ENCODE data around the gene C3orf49. TPM values are rescaled to one million over a fixed set of nuclear protein-coding genes. Genes with fewer than 3 reads are reported as not detected.

The C3orf49 gene
- total RNA-seq, 1 donor from 2014 or later = not detected

DNA sequence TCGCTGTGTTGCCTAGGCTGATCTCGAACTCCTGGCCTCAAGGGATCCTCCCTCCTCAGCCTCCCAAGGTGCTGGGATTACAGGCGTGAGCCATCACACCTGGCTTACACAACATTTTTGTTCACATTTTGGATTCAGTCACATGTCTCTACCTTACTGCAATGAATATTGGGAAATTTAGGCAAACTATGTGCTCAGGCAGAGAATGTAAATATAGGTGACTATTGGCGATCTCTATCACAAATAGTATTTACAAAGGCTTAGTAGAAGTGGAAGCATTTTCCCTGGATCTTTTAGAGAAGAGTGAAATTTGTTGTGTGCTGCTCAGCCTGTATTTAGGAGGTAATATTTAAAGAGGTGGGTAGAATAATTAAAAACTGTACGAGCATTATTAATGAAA is 72.4 kb downstream of the C3orf49 start:
- Histone ChIP-seq H3K4me1 (peaks cover 17% of the 10 kb centered on the region), H3K9me3 (ENCODE audit: low read depth) (no peaks in the 10 kb centered on the region), H2AFZ (replicated peaks) (no peak overlapping the region), H3K4me2 (no peak overlapping the region), H3K9ac (no peak overlapping the region), H4K20me1 (ENCODE audit: low read depth) (peaks cover 17% of the 10 kb centered on the region), H3K27ac (no peak overlapping the region), H3K27me3 (no peaks in the 10 kb centered on the region), H3K79me2 (ENCODE audit: low read depth) (peaks cover 30% of the 10 kb centered on the region), H3F3A (ENCODE audit: low read depth) (no peaks in the 10 kb centered on the region), H3K36me3 (no peaks in the 10 kb centered on the region), H3K4me3 (no peak overlapping the region)
- H3K27ac Mint-ChIP-seq = no peak overlapping the region
- peaks cover 7% of the 10 kb centered on the region for H3K4me1 Mint-ChIP-seq
- H3K4me3 Mint-ChIP-seq = no peak overlapping the region
- TF ChIP-seq EZH2phosphoT487 (IDR thresholded peaks at IDR 0.05) (no peak), EZH2 (IDR thresholded peaks at IDR 0.05) (no peak)
- TF ChIP-seq, protein P1, sequence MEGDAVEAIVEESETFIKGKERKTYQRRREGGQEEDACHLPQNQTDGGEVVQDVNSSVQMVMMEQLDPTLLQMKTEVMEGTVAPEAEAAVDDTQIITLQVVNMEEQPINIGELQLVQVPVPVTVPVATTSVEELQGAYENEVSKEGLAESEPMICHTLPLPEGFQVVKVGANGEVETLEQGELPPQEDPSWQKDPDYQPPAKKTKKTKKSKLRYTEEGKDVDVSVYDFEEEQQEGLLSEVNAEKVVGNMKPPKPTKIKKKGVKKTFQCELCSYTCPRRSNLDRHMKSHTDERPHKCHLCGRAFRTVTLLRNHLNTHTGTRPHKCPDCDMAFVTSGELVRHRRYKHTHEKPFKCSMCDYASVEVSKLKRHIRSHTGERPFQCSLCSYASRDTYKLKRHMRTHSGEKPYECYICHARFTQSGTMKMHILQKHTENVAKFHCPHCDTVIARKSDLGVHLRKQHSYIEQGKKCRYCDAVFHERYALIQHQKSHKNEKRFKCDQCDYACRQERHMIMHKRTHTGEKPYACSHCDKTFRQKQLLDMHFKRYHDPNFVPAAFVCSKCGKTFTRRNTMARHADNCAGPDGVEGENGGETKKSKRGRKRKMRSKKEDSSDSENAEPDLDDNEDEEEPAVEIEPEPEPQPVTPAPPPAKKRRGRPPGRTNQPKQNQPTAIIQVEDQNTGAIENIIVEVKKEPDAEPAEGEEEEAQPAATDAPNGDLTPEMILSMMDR (IDR thresholded peaks at IDR 0.05) = no peak
- peaks cover 4% of the 10 kb centered on the region for H3K36me3 Mint-ChIP-seq
- no peak for DNase-seq (ENCODE audit: low spot score)
- no peaks in the 10 kb centered on the region for H3K9me3 Mint-ChIP-seq
- peaks cover 2% of the 10 kb centered on the region for H3K27me3 Mint-ChIP-seq (ENCODE audit: insufficient read depth, low read depth)

DNA sequence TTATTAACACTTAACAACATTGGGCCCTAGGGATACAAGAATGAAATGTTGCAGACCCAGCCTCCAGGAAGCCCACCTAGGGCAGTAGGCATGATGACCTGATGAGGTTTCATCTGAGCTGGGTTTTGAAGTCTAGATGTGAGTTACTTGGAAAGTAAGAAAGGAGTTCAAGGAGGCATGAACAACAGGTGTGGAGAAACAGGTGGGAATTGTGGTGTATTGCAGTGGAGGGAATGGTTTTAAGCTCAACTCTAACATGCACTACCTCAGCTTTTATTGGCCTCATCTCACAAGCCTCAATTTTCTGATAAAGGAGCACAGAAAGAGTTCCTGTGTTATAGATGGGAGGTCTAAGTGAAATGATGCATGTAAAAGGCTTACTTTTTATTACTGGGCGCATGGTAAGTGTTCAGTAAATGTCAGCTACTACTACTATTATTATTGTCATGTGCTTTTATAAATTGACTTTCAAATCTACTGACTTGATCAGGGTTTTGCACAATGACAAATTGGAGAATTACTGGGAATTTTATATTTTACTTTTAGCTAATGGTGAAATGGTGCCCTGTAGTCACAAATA is 73.8 kb downstream of the C3orf49 start:
- H3K4me2 ChIP-seq = no peak overlapping the region
- H3K79me2 ChIP-seq (ENCODE audit: low read depth) = peaks cover 35% of the 10 kb centered on the region
- H2AFZ ChIP-seq (replicated peaks) = no peak overlapping the region
- Mint-ChIP-seq H3K4me3 (no peak overlapping the region), H3K4me1 (peaks cover 7% of the 10 kb centered on the region), H3K27ac (no peak overlapping the region), H3K27me3 (ENCODE audit: insufficient read depth, low read depth) (peaks cover 2% of the 10 kb centered on the region), H3K36me3 (peaks cover 4% of the 10 kb centered on the region), H3K9me3 (no peaks in the 10 kb centered on the region)
- no peaks in the 10 kb centered on the region for H3F3A ChIP-seq (ENCODE audit: low read depth)
- H3K4me1 ChIP-seq = peaks cover 17% of the 10 kb centered on the region
- no peak overlapping the region for H3K4me3 ChIP-seq
- DNase-seq (ENCODE audit: low spot score) = no peak
- H3K9me3 ChIP-seq (ENCODE audit: low read depth) = no peaks in the 10 kb centered on the region
- H3K27me3 ChIP-seq = no peaks in the 10 kb centered on the region
- peaks cover 12% of the 10 kb centered on the region for H4K20me1 ChIP-seq (ENCODE audit: low read depth)
- H3K27ac ChIP-seq = no peak overlapping the region
- H3K9ac ChIP-seq = no peak overlapping the region
- no peaks in the 10 kb centered on the region for H3K36me3 ChIP-seq
- TF ChIP-seq EZH2 (IDR thresholded peaks at IDR 0.05) (no peak), EZH2phosphoT487 (IDR thresholded peaks at IDR 0.05) (no peak)
- TF ChIP-seq, protein P1 (IDR thresholded peaks at IDR 0.05) = no peak

DNA sequence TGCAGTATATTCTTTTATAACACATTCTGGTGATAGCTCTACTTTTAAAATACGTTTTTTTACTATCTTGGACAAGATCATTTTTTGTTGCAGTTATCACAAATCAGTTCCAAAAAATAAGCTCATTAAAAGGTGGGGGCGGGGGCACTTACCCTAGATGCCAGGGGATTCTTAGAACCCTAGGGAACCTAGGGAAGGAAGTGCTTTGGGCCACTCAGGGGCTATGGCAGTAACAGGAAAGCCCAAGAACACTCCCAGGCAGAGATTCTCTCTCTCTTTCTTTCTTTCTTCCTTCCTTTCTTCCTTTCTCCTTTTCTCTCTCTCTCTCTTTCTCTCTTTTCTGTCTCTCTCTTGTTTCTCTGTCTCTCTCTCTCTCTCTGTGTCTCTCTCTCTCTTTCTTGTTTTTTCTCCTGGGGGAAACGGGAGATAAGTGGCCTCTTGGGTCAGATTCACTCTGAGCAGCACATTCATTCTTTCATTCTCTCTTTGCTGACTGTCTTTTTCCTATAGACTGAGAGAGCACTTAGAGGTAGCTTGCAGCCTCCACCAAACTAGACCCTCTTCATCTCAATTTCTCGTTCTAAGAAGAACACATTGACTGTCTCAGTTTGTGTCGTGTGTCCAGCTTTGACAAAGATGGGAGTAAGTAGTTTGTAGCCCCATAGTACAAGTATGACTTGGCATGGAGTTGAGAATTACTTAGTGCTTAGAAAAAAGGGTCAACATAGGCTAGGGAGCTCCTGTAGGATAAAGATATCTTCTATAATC is 76.5 kb downstream of the C3orf49 start:
- H3K4me1 Mint-ChIP-seq = peaks cover 7% of the 10 kb centered on the region
- H3K9me3 Mint-ChIP-seq = no peaks in the 10 kb centered on the region
- Histone ChIP-seq H3K4me1 (peaks cover 17% of the 10 kb centered on the region), H3K27ac (no peak overlapping the region), H2AFZ (replicated peaks) (no peak overlapping the region), H3K36me3 (no peaks in the 10 kb centered on the region), H3K27me3 (no peaks in the 10 kb centered on the region), H3K4me2 (no peak overlapping the region), H3K9ac (no peak overlapping the region), H3F3A (ENCODE audit: low read depth) (no peaks in the 10 kb centered on the region), H4K20me1 (ENCODE audit: low read depth) (peaks cover 4% of the 10 kb centered on the region), H3K9me3 (ENCODE audit: low read depth) (no peaks in the 10 kb centered on the region), H3K4me3 (no peak overlapping the region), H3K79me2 (ENCODE audit: low read depth) (peaks cover 27% of the 10 kb centered on the region)
- no peak for DNase-seq (ENCODE audit: low spot score)
- TF ChIP-seq EZH2phosphoT487 (IDR thresholded peaks at IDR 0.05) (no peak), EZH2 (IDR thresholded peaks at IDR 0.05) (no peak)
- TF ChIP-seq, protein P1 (IDR thresholded peaks at IDR 0.05) = no peak
- H3K4me3 Mint-ChIP-seq = no peak overlapping the region
- H3K27me3 Mint-ChIP-seq (ENCODE audit: insufficient read depth, low read depth) = peaks cover 2% of the 10 kb centered on the region
- no peak overlapping the region for H3K27ac Mint-ChIP-seq
- H3K36me3 Mint-ChIP-seq = peaks cover 11% of the 10 kb centered on the region
